ENCODE measurements around the gene RDM1.
"Not testable (repeated sequence)": the region's sequence is repeated elsewhere in the genome, so short reads cannot be mapped to it uniquely, and the experiment has no call there.

The RDM1 gene, protein sequence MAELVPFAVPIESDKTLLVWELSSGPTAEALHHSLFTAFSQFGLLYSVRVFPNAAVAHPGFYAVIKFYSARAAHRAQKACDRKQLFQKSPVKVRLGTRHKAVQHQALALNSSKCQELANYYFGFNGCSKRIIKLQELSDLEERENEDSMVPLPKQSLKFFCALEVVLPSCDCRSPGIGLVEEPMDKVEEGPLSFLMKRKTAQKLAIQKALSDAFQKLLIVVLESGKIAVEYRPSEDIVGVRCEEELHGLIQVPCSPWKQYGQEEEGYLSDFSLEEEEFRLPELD

GRCh38 chr17:35930211-35931065 lies at the start of gene RDM1:
TSS of gene RDM1 (minus strand) at chr17:35930773. CDS start at chr17:35930727, 46 bp downstream.
- DNase-seq, result peak; percentile 83

DNA sequence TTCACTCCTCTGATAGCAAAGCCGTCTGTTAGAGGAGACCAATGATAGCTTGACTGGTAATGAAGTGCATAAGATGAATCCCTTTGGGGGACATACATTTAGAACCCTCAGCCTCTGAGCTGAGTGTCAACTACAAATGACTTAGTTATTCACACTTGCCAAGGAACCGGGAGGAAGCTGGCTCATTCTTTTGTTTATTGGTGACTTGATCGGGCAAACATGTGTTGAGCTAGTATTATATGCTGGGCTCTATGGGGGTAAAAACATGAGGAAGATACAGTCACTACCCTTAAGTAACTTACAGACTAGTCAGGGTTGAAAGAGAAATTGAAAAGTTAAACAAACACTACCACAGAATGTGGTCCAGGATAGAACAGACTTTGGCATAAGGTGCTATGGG lies 47.8 kb upstream of the RDM1 start:
- DNase-seq, result no peak

GRCh38 chr17:35977509-35977908 lies 46.9 kb upstream of the RDM1 start:
- no peak for DNase-seq

DNA sequence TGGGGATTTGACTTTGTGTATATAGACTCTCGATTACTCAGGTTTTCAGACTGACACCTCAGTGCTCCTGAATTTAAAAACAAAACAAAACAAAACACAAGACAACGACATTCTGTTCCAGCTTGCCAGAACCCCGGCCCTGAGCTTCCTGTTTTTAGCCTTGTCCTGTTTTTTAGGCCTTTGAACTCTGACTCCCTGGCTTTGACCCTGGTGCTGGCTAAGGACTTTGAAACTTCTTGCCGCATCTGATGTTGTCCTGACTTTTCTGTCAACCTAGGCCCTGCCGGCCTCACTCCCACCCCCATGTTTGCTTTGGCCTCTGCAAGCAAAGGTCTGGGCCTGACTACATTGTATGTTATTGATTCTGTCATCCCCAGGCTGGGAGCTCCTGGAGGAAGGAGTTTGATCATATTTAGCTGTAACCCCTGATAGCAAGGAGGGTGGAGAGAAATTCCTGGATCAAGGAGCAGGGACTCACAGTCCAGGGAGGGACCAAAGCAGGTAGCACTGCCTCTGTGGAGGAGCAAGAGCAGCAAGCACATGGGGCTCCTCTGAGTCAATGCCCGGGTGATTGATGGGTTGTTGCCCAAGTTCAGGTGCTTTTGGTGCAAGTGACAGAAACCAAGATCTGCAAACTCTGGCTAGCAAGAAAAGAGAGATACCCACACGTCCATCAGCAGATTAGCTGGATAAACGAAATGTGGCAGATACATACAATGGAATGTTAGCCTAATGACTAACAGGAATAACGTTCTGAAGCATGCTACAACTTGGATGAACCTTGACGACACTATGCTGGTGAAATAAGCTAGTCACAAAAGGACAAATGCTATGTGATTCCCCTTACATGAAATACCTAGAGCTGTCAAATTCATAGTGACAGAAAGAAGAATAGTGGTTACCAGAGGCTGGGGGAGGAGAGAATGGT lies 43.0 kb upstream of the RDM1 start:
- DNase-seq, result no peak

DNA sequence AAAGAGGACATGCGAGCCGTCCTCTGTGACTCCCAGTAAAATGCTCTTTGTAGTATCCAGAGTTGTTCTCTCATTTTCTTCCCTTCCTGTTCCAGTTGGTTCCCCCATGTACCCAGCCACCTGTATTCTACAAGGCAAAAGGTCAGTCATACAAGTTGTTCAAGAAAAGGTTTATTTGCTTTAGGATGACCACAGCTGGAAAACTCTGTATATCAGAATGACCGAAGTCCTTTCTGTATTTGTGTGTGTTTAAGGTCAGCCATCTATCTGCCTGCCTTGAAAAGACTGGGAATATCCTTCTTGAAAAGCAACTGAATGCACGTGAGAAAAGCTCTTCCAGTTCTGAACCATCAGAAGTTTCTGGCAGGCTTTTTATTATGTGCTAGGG lies 42.4 kb upstream of the RDM1 start:
- no peak for DNase-seq

DNA sequence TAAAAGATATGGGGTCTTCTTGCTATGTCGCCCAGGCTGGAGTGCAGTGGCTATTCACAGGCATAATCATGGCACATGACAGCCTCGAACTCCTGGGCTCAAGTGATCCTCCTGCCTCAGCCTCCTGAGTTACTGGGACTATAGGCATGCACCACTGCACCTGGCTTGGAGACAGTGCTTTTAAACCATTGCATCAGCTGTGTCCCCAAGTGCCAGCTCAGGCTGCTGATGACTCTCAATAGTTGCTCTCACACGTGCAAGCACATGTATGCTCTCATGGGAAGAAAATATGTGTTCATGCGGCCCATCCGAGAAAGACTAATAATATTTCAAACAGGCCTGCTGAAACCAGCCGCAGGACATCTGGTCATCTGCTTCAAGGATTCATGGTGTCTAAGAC lies 42.0 kb upstream of the RDM1 start:
- DNase-seq, result no peak

GRCh38 chr17:35972066-35972465 lies 41.5 kb upstream of the RDM1 start:
- no peak for DNase-seq

GRCh38 chr17:35969558-35970380 lies 39.2 kb upstream of the RDM1 start:
- DNase-seq, result peak; percentile 80

DNA sequence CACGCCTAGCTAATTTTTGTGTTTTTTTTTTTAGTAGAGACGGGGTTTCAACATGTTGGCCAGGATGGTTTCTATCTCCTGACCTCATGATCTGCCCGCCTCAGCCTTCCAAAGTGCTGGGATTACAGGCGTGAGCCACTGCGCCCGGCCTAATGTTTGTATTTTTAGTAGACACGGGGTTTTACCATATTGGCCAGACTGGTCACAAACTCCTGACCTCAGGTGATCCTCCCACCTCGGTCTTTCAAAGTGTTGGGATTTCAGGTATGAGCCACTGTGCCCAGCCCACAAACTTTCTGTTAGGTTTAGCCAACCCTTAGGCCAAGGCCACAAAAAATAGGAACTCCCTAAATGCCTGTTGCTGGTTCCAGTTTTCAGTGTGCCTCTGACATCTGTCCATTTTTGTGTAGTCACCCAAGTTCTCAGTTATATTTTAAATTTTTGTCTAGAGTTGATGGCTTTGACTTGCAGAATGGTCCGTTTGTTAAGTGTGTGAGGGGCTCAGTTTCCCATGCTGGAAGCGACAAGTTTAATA lies 38.0 kb upstream of the RDM1 start:
- no peak for DNase-seq

DNA sequence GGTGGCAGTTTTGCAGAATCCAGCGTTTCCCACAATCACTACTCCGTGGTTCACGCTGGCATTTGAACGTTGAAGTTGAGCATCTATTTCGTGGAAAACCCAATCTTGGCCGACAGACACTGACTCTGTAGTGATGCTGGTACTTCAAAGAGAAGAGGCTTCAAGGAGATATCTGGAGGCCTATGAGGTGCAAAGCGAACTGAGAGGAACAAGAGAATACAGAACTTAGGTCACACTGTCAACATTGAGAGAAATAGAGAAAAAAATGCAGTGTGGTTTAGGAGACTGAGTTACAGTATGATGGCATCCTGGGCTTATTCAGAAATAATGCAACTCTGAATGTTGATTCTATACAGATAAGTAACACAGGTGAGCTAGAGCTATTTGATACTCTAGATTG lies 34.7 kb upstream of the RDM1 start:
- no peak for DNase-seq

- DNase-seq, result no peak
These were observed 33.1 kb upstream of the RDM1 start for GRCh38 chr17:35963663-35964062.

DNA sequence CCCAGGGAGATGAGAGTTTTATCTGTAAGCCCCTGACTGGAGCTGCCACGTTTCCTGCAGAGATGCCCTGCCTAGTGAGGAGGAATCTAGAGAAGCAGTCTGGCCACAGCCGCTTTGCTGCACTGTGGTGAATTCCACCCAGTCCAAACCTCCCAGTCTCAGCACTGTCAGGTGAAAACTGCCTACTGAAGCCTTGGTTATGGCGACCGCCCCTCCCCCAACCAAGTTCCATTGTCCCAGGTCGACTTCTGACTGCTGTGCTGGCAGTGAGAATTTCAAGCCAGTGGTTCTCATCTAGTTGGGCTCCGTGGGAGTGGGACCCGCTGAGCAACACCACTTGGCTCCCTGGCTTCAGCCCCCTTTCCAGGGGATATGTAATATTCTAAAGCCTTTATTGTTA lies 23.1 kb upstream of the RDM1 start:
- no peak for DNase-seq

DNA sequence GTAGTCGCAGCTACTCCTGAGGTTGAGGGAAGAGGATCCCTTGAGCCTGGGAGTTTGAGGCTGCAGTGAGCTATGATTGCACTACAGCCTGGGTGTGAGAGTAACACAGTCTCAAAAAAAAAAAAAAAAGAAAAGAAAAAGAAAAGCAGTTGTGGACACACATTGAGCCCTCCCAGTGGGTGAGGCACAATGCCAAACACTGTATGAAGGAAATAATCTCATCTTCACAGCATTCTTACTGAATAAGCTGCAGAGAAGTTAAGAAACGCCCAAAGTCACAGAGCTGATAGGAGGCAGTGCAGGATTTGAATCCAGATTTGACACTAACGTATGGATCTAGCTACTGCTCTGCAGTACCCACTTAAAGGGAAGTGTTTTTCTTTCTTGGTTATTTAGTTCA lies 18.8 kb upstream of the RDM1 start:
- no peak for DNase-seq

DNA sequence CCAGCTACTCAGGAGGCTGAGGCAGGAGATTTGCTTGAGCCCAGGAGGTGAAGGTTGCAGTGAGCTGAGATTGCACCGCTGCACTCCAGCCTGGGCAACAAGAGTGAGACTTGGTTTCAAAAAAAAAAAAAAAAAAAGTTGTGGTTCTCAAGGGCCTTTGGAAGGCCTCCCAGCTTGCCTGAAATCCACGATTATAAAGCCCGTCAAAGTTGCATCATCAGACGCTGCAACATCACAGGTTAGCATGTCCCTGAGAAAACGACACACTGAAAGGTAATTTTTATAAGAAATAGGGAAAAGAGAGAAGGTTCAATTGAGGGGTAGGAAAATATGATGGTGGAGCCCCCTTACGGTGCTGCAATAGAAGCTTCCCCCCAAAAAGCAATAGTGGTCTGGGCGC lies 17.5 kb upstream of the RDM1 start:
- DNase-seq, result no peak

DNA sequence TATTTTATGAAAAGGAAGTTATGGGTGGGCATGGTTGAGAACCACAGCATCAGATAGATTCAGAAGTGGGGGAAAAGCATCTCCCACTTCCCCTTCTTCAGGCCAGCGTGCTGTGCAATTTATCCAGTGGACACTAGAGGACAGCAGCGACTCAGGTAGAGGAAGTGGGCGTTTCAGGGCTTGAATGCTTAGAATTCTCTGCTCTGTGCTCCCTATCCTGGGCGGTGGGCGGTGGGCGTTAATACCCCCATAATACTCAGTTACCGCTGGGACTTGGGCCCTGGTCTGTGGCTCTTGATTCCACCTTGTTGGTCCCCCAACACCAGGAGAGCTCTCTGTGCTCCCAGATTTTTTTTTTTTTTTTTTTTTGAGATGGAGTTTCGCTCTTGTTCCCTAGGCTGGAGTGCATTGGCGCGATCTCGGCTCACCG lies 16.6 kb upstream of the RDM1 start:
- peak; percentile 63 for DNase-seq

DNA sequence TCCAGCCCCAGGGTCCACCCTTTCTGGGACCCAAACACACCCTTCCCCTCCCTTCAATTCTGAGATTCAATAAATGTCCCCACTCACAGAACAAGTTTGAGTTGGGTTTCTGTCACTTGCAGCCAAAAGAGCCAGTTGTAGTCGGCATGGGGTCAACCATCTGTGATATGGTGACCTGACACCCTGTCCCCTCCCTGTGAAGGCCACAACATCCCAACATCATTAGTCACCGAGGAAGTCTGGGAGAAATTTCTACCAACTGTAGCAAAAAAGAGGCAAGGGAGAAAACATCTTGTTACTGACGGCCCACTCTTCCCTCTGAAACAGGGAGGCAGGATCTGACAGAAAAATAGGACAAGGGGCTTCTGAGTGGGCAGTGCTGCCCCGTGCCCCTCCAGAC lies 13.6 kb upstream of the RDM1 start:
- no peak for DNase-seq

GRCh38 chr17:35943537-35943936 lies 13.0 kb upstream of the RDM1 start, which contains the start of gene LYZL6:
TSS of gene LYZL6 (minus strand) at chr17:35943713. CDS start at chr17:35939356, 4,357 bp downstream.
- DNase-seq, result no peak

DNA sequence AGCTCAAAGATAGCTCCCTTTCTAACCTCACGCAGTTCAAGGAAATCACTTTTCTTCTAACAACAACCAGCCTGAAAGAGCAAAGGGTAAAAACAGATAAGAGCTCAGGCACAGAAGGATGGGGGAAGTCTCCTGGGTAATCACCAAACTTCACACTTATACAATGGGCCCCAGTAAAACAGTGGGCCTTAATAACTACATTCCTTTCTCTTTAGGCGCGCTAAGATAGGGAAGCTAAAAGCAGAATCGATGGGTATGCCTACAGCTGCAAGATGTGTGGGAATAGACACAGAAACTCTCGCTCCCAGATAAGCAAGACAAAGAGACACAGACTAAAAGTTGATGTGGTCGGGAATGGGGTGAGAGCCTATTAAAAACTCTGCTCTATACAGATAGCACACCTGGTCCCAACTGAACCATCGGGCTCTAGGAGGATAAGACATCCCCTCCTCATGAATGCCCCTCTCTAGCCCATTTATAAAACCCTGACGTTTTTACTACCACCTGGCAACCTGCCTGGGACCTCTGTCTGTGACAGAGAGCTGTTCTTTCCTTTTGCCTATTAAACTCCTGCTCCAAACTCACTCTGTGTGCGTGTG lies 12.1 kb upstream of the RDM1 start:
- no peak for DNase-seq

GRCh38 chr17:35938492-35938891 lies 7.9 kb upstream of the RDM1 start:
- DNase-seq, result not testable (repeated sequence)

DNA sequence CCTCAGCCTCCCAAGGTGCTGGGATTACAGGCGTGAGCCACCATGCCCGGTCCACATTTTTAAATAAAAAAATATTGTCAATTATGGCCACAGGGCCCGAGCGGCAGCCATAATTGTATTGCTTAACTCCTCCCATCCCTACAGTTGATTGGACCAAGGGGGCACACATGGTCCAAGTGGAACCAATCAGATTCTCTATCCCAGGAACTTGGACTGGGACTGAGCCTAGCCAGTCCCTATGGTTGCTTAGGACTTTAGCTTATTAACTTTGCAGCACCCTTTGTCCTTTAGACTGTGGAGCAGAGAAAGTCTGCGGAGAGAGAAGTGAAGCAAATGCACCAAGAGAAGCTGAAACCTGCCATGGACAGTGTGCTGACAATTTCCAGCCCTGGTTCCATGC lies 5.5 kb upstream of the RDM1 start:
- no peak for DNase-seq

DNA sequence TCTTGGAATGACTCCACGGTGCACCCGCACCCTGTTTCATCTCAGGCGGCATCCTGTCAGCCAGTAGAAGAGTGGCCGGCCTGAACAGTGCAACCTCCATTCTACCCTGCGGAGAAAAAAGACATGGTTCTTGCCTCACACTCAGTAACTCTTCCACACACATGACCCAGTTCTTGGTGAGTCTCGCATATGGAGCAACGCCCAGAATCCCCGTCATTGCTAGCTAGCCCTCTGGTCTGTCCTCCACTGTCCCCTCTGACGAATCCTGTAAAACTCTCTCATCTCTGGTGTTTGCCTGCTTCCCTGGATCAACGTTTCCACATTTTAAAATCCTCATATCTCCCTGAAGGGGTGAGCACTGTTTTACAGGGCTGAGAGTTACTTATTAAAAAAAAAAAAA lies 4.2 kb upstream of the RDM1 start:
- no peak for DNase-seq

- DNase-seq, result no peak
These were observed 2.0 kb upstream of the RDM1 start for GRCh38 chr17:35932586-35932985.

Data from CD4-positive, alpha-beta T cell treated with Interleukin-17A for 1 hour (primary cell).